Neural progenitor cell (in vitro differentiated cells): ENCODE results near the gene C15orf39. TPM values are rescaled to one million over a fixed set of nuclear protein-coding genes. Genes with fewer than 3 reads are reported as not detected.

ENCODE experiments used
- DNase-seq: peaks from one replicate; pipeline ENCODE4 v3.0.0-alpha.2; 2016; ENCODE audit warnings: low spot score
- H2AFZ ChIP-seq: fragments of 200-600 bp; sonication (generic); replicated peaks from 2 replicates; pipeline ENCODE4 v1.6.1; 2016; ENCODE audit warnings: antibody characterized with exemption
- H3F3A ChIP-seq: fragments of 200-600 bp; sonication (generic); 2 replicates; pipeline ENCODE4 v1.6.1; 2016; ENCODE audit warnings: antibody characterized with exemption, low read depth
- H3K27ac ChIP-seq: fragments of 200-600 bp; sonication (generic); 2 replicates; pipeline ENCODE4 v1.5.1; 2016; ENCODE audit warnings: mild to moderate bottlenecking
- H3K27me3 ChIP-seq: fragments of 200-600 bp; sonication (generic); 2 replicates; pipeline ENCODE4 v1.6.1; 2016; ENCODE audit warnings: mild to moderate bottlenecking, moderate library complexity
- H3K36me3 ChIP-seq: fragments of 200-600 bp; sonication (generic); 2 replicates; pipeline ENCODE4 v1.5.1; 2016
- H3K4me1 ChIP-seq: fragments of 200-600 bp; sonication (generic); 2 replicates; pipeline ENCODE4 v1.6.1; 2016; ENCODE audit warnings: mixed run types
- H3K4me2 ChIP-seq: fragments of 200-600 bp; sonication (generic); 2 replicates; pipeline ENCODE4 v1.6.1; 2016
- H3K4me3 ChIP-seq: fragments of 200-600 bp; sonication (generic); 2 replicates; pipeline ENCODE4 v1.5.1; 2016
- H3K79me2 ChIP-seq: fragments of 200-600 bp; sonication (generic); 2 replicates; pipeline ENCODE4 v1.6.1; 2016; ENCODE audit warnings: low read depth
- H3K9ac ChIP-seq: fragments of 200-600 bp; sonication (generic); 2 replicates; pipeline ENCODE4 v1.6.1; 2016
- H3K9me3 ChIP-seq: fragments of 200-600 bp; sonication (generic); 2 replicates; pipeline ENCODE4 v1.5.1; 2016; ENCODE audit warnings: low read depth
- H4K20me1 ChIP-seq: fragments of 200-600 bp; sonication (generic); 2 replicates; pipeline ENCODE4 v1.6.1; 2016; ENCODE audit warnings: low read depth
- H3K27ac Mint-ChIP-seq: 3 replicates; pipeline ENCODE4 v1.8.0; 2021; ENCODE audit warnings: mixed read lengths
- H3K27me3 Mint-ChIP-seq: 2 replicates; pipeline ENCODE4 v1.8.0; 2022; ENCODE audit warnings: low read depth, mild to moderate bottlenecking, inconsistent platforms, moderate library complexity, mixed read lengths; ENCODE audit not compliant: insufficient read depth
- H3K36me3 Mint-ChIP-seq: 3 replicates; pipeline ENCODE4 v1.8.0; 2021; ENCODE audit warnings: mixed read lengths
- H3K4me1 Mint-ChIP-seq: 3 replicates; pipeline ENCODE4 v1.8.0; 2021; ENCODE audit warnings: mixed read lengths
- H3K4me3 Mint-ChIP-seq: 3 replicates; pipeline ENCODE4 v1.8.0; 2021; ENCODE audit warnings: mild to moderate bottlenecking, moderate library complexity, mixed read lengths
- H3K9me3 Mint-ChIP-seq: 3 replicates; pipeline ENCODE4 v1.8.0; 2020; ENCODE audit warnings: mixed read lengths
- CTCF ChIP-seq: fragments of 200-600 bp; sonication (generic); IDR thresholded peaks from 2 replicates; pipeline ENCODE4 v1.5.1; 2017; ENCODE audit warnings: antibody characterized with exemption, mild to moderate bottlenecking
- EZH2 ChIP-seq: fragments of 200-600 bp; sonication (generic); IDR thresholded peaks from 2 replicates; pipeline ENCODE4 v1.6.1; 2017; ENCODE audit warnings: antibody characterized with exemption, mild to moderate bottlenecking, moderate library complexity
- EZH2phosphoT487 ChIP-seq: fragments of 200-600 bp; sonication (generic); IDR thresholded peaks from 2 replicates; pipeline ENCODE4 v1.6.1; 2017; ENCODE audit warnings: antibody characterized with exemption
- total RNA-seq: library from RNA; depleted of rRNA; stranded (reverse); fragments of >200 nt; gene quantifications from 2 replicates; pipeline ENCODE4 v1.2.3, GENCODE V29; 2015; ENCODE audit warnings: low replicate concordance

The C15orf39 gene
- total RNA-seq, 1 donor from 2014 or later = 1.2 TPM

GRCh38 chr15:75232826-75233503 lies 31.3 kb downstream of the C15orf39 start:
- DNase-seq = no peak
- H3K79me2 ChIP-seq = no peaks in the 10 kb centered on the region
- Mint-ChIP-seq H3K9me3 (no peaks in the 10 kb centered on the region), H3K36me3 (no peaks in the 10 kb centered on the region), H3K4me3 (no peak overlapping the region), H3K27me3 (peaks cover 4% of the 10 kb centered on the region), H3K27ac (no peak overlapping the region), H3K4me1 (peaks cover 7% of the 10 kb centered on the region)
- TF ChIP-seq EZH2phosphoT487 (no peak), CTCF (no peak), EZH2 (no peak)
- no peak overlapping the region for H3K9ac ChIP-seq
- no peaks in the 10 kb centered on the region for H3K36me3 ChIP-seq
- no peak overlapping the region for H3K27ac ChIP-seq
- H3K4me3 ChIP-seq = no peak overlapping the region
- H3K4me2 ChIP-seq = no peak overlapping the region
- no peaks in the 10 kb centered on the region for H3K9me3 ChIP-seq
- H4K20me1 ChIP-seq = no peaks in the 10 kb centered on the region
- H3K4me1 ChIP-seq = no peaks in the 10 kb centered on the region
- H3K27me3 ChIP-seq = no peaks in the 10 kb centered on the region
- no peak overlapping the region for H2AFZ ChIP-seq
- H3F3A ChIP-seq = no peaks in the 10 kb centered on the region

- H3K4me1 Mint-ChIP-seq = peaks cover 7% of the 10 kb centered on the region
Observed at GRCh38 chr15:75233504-75234190, 32.0 kb downstream of the C15orf39 start.

GRCh38 chr15:75234191-75234810 lies 32.6 kb downstream of the C15orf39 start:
- H3K4me2 ChIP-seq = no peak overlapping the region
- TF ChIP-seq EZH2 (no peak), CTCF (no peak), EZH2phosphoT487 (no peak)
- Mint-ChIP-seq H3K9me3 (no peaks in the 10 kb centered on the region), H3K27ac (no peak overlapping the region), H3K4me1 (peaks cover 7% of the 10 kb centered on the region), H3K27me3 (peaks cover 4% of the 10 kb centered on the region), H3K4me3 (no peak overlapping the region), H3K36me3 (no peaks in the 10 kb centered on the region)
- no peak overlapping the region for H3K9ac ChIP-seq
- no peaks in the 10 kb centered on the region for H3K79me2 ChIP-seq
- H3K4me1 ChIP-seq = no peaks in the 10 kb centered on the region
- no peak for DNase-seq
- H3K36me3 ChIP-seq = no peaks in the 10 kb centered on the region
- no peaks in the 10 kb centered on the region for H3K27me3 ChIP-seq
- no peak overlapping the region for H2AFZ ChIP-seq
- no peak overlapping the region for H3K27ac ChIP-seq
- H3F3A ChIP-seq = no peaks in the 10 kb centered on the region
- no peak overlapping the region for H3K4me3 ChIP-seq
- no peaks in the 10 kb centered on the region for H3K9me3 ChIP-seq
- no peaks in the 10 kb centered on the region for H4K20me1 ChIP-seq

More at GRCh38 chr15:75233504-75234190, 32.0 kb downstream of the C15orf39 start:
- Histone ChIP-seq H3K27ac (no peak overlapping the region), H2AFZ (no peak overlapping the region), H3K79me2 (no peaks in the 10 kb centered on the region), H4K20me1 (no peaks in the 10 kb centered on the region), H3F3A (no peaks in the 10 kb centered on the region), H3K4me3 (no peak overlapping the region), H3K27me3 (no peaks in the 10 kb centered on the region), H3K36me3 (no peaks in the 10 kb centered on the region), H3K9me3 (no peaks in the 10 kb centered on the region), H3K9ac (no peak overlapping the region), H3K4me1 (no peaks in the 10 kb centered on the region), H3K4me2 (no peak overlapping the region)
- Mint-ChIP-seq H3K9me3 (no peaks in the 10 kb centered on the region), H3K27me3 (peaks cover 4% of the 10 kb centered on the region), H3K4me3 (no peak overlapping the region), H3K36me3 (no peaks in the 10 kb centered on the region), H3K27ac (no peak overlapping the region)
- TF ChIP-seq EZH2phosphoT487 (no peak), EZH2 (no peak), CTCF (no peak)
- DNase-seq = no peak
